GM23248 (cell line): Measurements from ENCODE around the gene TMEM26. TPM values are rescaled to one million over a fixed set of nuclear protein-coding genes. Genes with fewer than 3 reads are reported as not detected.

ENCODE experiments used
- DNase-seq: peaks from one replicate; pipeline ENCODE4 v3.0.0-alpha.2; 2015
- H2AFZ ChIP-seq: fragments of 200-600 bp; sonication (generic); 2 replicates; pipeline ENCODE4 v1.6.1; 2016; ENCODE audit warnings: antibody characterized with exemption
- H3F3A ChIP-seq: fragments of 200-600 bp; sonication (generic); 2 replicates; pipeline ENCODE4 v1.6.1; 2016; ENCODE audit warnings: mild to moderate bottlenecking, antibody characterized with exemption, mixed run types; ENCODE audit not compliant: insufficient read depth
- H3K27ac ChIP-seq: fragments of 200-600 bp; sonication (generic); 2 replicates; pipeline ENCODE4 v1.5.1; 2016; ENCODE audit warnings: mild to moderate bottlenecking
- H3K27me3 ChIP-seq: fragments of 200-600 bp; sonication (generic); replicated peaks from 2 replicates; pipeline ENCODE4 v1.6.1; 2016; ENCODE audit warnings: mild to moderate bottlenecking; ENCODE audit not compliant: insufficient read depth
- H3K36me3 ChIP-seq: fragments of 200-600 bp; sonication (generic); 2 replicates; pipeline ENCODE4 v1.6.1; 2016; ENCODE audit warnings: low read depth, mild to moderate bottlenecking
- H3K4me1 ChIP-seq: fragments of 200-600 bp; sonication (generic); 2 replicates; pipeline ENCODE4 v1.6.1; 2016; ENCODE audit warnings: mild to moderate bottlenecking; ENCODE audit not compliant: insufficient read depth
- H3K4me2 ChIP-seq: fragments of 200-600 bp; sonication (generic); one replicate; pipeline ENCODE4 v1.6.1; 2016; ENCODE audit warnings: mild to moderate bottlenecking; ENCODE audit not compliant: unreplicated experiment
- H3K4me3 ChIP-seq: fragments of 200-600 bp; sonication (generic); 2 replicates; pipeline ENCODE4 v1.5.1; 2016; ENCODE audit warnings: mild to moderate bottlenecking
- H3K79me2 ChIP-seq: fragments of 200-600 bp; sonication (generic); 2 replicates; pipeline ENCODE4 v1.6.1; 2016; ENCODE audit warnings: mild to moderate bottlenecking; ENCODE audit not compliant: insufficient read depth
- H3K9ac ChIP-seq: fragments of 200-600 bp; sonication (generic); 2 replicates; pipeline ENCODE4 v1.6.1; 2016; ENCODE audit warnings: mild to moderate bottlenecking
- H3K9me2 ChIP-seq: fragments of 200-600 bp; sonication (generic); 2 replicates; pipeline ENCODE4 v1.6.1; 2016; ENCODE audit warnings: mixed run types, mild to moderate bottlenecking, moderate library complexity; ENCODE audit not compliant: insufficient read depth
- H3K9me3 ChIP-seq: fragments of 200-600 bp; sonication (generic); one replicate; pipeline ENCODE4 v1.6.1; 2017; ENCODE audit warnings: low read depth
- H4K20me1 ChIP-seq: fragments of 200-600 bp; sonication (generic); 2 replicates; pipeline ENCODE4 v1.6.0; 2016; ENCODE audit not compliant: insufficient read depth
- EZH2 ChIP-seq: fragments of 200-600 bp; sonication (generic); IDR thresholded peaks from 2 replicates; pipeline ENCODE4 v1.6.1; 2018; ENCODE audit warnings: antibody characterized with exemption, mild to moderate bottlenecking; ENCODE audit not compliant: insufficient read depth, poor library complexity, severe bottlenecking
- EZH2phosphoT487 ChIP-seq: fragments of 200-600 bp; sonication (generic); IDR thresholded peaks from 2 replicates; pipeline ENCODE4 v1.6.1; 2018; ENCODE audit warnings: antibody characterized with exemption, moderate library complexity, mild to moderate bottlenecking, low read depth; ENCODE audit not compliant: insufficient read depth
- WGBS, 2 experiments: methylation state at CpG; one replicate each; pipeline ENCODE4 v1.1.6; 2015 to 2017; ENCODE audit warnings: low lambda C conversion rate in 2 of 2, low coverage in 1 of 2; ENCODE audit errors: missing lambda C conversion rate in 2 of 2; 5-methylcytosine and 5-hydroxymethylcytosine counted together
- in situ Hi-C: fragments of 300-500 bp; cut with MboI; formaldehyde crosslinking; loops from 2 replicates; pipeline ENCODE4 v1.15.0; 2020
- polyA plus RNA-seq: library from polyadenylated mRNA; unstranded; fragments of >200 nt; fragmentation: Nextera tagmentation; extraction: Ambion mirVana; gene quantifications from 2 replicates; pipeline ENCODE4 v1.2.1, GENCODE V29; 2016
- total RNA-seq: library from RNA; depleted of rRNA; stranded (reverse); fragments of >200 nt; shearing (Covaris generic); gene quantifications from 2 replicates; pipeline ENCODE4 v1.2.3, GENCODE V29; 2014

The TMEM26 gene
- total and polyA plus RNA-seq, 2 experiments from 2014 or later: 0.04 TPM; not detected in 1

DNA sequence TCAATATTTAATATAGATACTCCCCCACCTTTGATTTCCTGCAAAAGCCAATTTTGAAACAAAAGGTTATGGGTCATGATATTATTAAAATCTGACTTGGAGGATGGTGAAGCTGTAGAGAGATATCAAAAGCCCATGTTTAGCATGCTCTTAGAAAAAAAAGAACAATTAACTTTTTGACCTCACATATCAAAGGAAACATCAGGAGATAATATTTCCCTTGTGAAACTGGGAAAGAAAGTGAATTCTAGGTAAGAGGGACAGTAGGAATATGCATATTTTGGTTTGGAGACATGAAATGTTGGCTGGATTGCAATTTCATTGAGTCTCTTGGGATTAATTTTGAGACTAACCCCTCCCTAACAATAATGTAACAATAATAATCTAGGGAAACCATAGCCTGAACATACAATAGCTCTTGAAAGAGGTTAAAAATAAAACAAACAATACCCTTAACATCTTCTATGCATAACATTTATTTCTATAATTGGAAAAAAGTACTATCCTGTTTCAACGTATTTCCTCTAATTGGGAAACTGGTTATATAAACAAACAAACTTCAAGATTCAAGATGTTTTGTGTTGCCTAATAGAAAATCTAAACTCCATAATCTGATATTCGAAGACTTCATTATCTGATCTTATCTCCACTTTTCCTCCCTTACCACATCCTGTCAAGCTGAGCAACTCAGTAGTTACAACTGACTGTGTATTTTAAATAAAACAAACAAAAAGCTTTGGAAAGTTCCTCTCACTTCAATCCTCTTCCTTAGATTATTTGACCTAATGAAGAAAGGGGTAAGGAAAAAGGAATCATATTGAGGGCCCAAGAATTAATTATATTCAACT lies 14.8 kb downstream of the TMEM26 start:
- no peaks in the 10 kb centered on the region for H3K79me2 ChIP-seq

DNA sequence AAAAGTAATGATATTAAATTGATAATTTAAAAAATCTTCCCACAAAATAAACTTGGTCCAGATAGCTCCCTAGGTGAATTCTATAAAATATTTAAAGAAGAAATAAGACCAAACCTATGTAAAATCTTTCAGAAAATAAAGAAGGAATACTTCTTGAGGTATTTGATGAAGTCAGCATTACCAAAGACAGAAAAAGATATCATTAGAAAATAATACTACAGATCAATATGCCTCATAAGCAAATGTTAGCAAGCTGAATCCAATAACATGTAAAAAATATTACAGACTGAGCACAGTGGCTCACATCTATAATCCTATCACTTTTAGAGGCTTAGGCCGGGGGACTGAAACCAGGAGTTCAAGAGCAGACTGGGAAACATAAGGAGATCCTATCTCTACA lies 30.0 kb downstream of the TMEM26 start:
- no peaks in the 10 kb centered on the region for H3F3A ChIP-seq
- no peaks in the 10 kb centered on the region for H4K20me1 ChIP-seq
- H2AFZ ChIP-seq: no peak overlapping the region
- H3K79me2 ChIP-seq: no peaks in the 10 kb centered on the region
- H3K9me2 ChIP-seq: no peaks in the 10 kb centered on the region
- WGBS, 2 experiments: 4 to 20% methylated on average over 1 of the region's 1 CpG
- H3K36me3 ChIP-seq: no peaks in the 10 kb centered on the region
- in situ Hi-C loops: no loop called here
- no peaks in the 10 kb centered on the region for H3K4me1 ChIP-seq
- H3K9me3 ChIP-seq: peaks cover 5% of the 10 kb centered on the region
- no peak for DNase-seq
- no peaks in the 10 kb centered on the region for H3K27me3 ChIP-seq
- H3K4me2 ChIP-seq: no peak overlapping the region
- H3K27ac ChIP-seq: no peak overlapping the region
- no peak overlapping the region for H3K4me3 ChIP-seq
- H3K9ac ChIP-seq: no peak overlapping the region
- no peak for TF ChIP-seq EZH2
- TF ChIP-seq EZH2phosphoT487: no peak

More for the DNA sequence above, 14.8 kb downstream of the TMEM26 start:
- no peaks in the 10 kb centered on the region for H3K4me1 ChIP-seq
- no peak overlapping the region for H3K4me3 ChIP-seq
- no peak overlapping the region for H3K27ac ChIP-seq
- no peaks in the 10 kb centered on the region for H3K9me2 ChIP-seq
- H3K27me3 ChIP-seq: no peaks in the 10 kb centered on the region
- DNase-seq: peak; percentile 6
- H3K9ac ChIP-seq: no peak overlapping the region
- H3K4me2 ChIP-seq: no peak overlapping the region
- in situ Hi-C loops: no loop called here
- no peaks in the 10 kb centered on the region for H3K36me3 ChIP-seq
- no peaks in the 10 kb centered on the region for H4K20me1 ChIP-seq
- WGBS, 2 experiments: 29 to 38% methylated on average over 2 of the region's 2 CpGs
- no peak overlapping the region for H2AFZ ChIP-seq
- TF ChIP-seq EZH2phosphoT487: no peak
- TF ChIP-seq EZH2: no peak
- no peaks in the 10 kb centered on the region for H3K9me3 ChIP-seq
- no peaks in the 10 kb centered on the region for H3F3A ChIP-seq

DNA sequence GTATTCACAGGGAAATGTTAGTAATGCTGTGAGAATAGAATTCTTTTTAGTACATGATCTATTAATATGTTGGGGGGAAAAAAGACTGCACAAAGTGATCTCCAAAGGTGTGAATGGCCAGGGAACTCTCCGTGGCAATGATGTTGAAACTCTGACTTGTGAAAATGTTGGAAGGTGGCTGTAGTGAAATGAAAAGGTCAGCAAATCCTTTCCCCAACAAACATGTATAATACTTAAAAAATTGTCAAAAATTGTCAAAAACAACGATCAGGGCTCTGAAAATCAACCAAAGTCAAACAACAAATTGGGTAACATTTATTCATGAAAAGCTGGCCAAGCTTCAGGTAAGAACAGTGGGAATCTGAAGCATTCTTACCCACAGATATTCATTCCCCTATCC lies 35.5 kb downstream of the TMEM26 start:
- Histone ChIP-seq H3K9ac (no peak overlapping the region), H3K9me2 (no peaks in the 10 kb centered on the region), H3K36me3 (no peaks in the 10 kb centered on the region), H3K4me2 (no peak overlapping the region), H4K20me1 (no peaks in the 10 kb centered on the region), H3K27ac (no peak overlapping the region), H3K4me3 (no peak overlapping the region), H3F3A (no peaks in the 10 kb centered on the region), H3K9me3 (no peaks in the 10 kb centered on the region), H3K4me1 (no peaks in the 10 kb centered on the region), H3K27me3 (no peaks in the 10 kb centered on the region), H3K79me2 (no peaks in the 10 kb centered on the region), H2AFZ (no peak overlapping the region)
- TF ChIP-seq EZH2: no peak
- no peak for TF ChIP-seq EZH2phosphoT487
- WGBS, 2 experiments: 16 to 26% methylated on average over 2 of the region's 2 CpGs
- DNase-seq: no peak
- in situ Hi-C loops: no loop called here

DNA sequence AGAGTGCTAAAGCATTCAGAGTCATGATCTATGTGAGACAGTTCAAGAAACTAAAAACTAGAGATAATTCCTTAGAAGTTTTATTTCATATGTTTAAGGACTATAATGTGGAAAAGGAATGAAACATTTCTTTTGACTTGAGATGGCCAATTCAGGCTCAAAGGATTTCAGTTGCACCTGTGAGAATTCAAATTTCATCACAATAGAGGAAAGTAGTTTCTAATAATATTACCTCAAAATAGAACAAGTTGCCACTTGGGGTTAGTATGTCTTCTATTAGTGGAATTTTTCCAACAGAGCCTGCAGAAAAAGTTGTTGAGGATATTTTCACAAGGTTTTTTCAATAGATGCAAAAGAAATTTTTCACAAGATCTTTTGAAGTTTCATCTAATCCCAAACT lies 37.4 kb downstream of the TMEM26 start:
- no peak for DNase-seq
- H3K36me3 ChIP-seq: no peaks in the 10 kb centered on the region
- no peak for TF ChIP-seq EZH2
- no peak for TF ChIP-seq EZH2phosphoT487
- H3K9ac ChIP-seq: no peak overlapping the region
- no peaks in the 10 kb centered on the region for H4K20me1 ChIP-seq
- no peaks in the 10 kb centered on the region for H3K9me3 ChIP-seq
- no peak overlapping the region for H2AFZ ChIP-seq
- no peaks in the 10 kb centered on the region for H3K4me1 ChIP-seq
- H3K27me3 ChIP-seq: no peaks in the 10 kb centered on the region
- H3K4me3 ChIP-seq: no peak overlapping the region
- no peaks in the 10 kb centered on the region for H3F3A ChIP-seq
- H3K9me2 ChIP-seq: no peaks in the 10 kb centered on the region
- no peak overlapping the region for H3K4me2 ChIP-seq
- in situ Hi-C loops: no loop called here
- H3K79me2 ChIP-seq: no peaks in the 10 kb centered on the region
- H3K27ac ChIP-seq: no peak overlapping the region
